DND-41 (cell line): ENCODE results near the gene INSL6.

ENCODE experiments used
- CTCF ChIP-seq: IDR thresholded peaks from 2 replicates; pipeline ENCODE4 v1.5.1; 2012; ENCODE audit warnings: borderline replicate concordance, low read length, moderate library complexity, mild to moderate bottlenecking; ENCODE audit not compliant: poor library complexity, severe bottlenecking; ENCODE audit errors: extremely low read depth
- EZH2 ChIP-seq: IDR thresholded peaks from 3 replicates; pipeline ENCODE4 v1.6.1; 2012; ENCODE audit warnings: borderline replicate concordance, low read depth, mild to moderate bottlenecking, moderate library complexity, low read length, inconsistent platforms; ENCODE audit not compliant: severe bottlenecking

GRCh38 chr9:5205071-5205470, 19.6 kb upstream of the INSL6 start:
- no peak for TF ChIP-seq CTCF
- TF ChIP-seq EZH2: no peak
